ENCODE measurements around the gene CAMK4.

Gene CAMK4

GRCh38 chr5:111447099-111447498 lies 222.9 kb downstream of the CAMK4 start:
- no peak for DNase-seq

- no peak for DNase-seq
Measured at GRCh38 chr5:111447822-111448221, 223.6 kb downstream of the CAMK4 start.

GRCh38 chr5:111453295-111453694 lies 229.1 kb downstream of the CAMK4 start:
- DNase-seq: no peak

GRCh38 chr5:111453747-111454146 lies 229.6 kb downstream of the CAMK4 start:
- no peak for DNase-seq

- peak; percentile 68 for DNase-seq
Measured at GRCh38 chr5:111454198-111454622, 230.0 kb downstream of the CAMK4 start.

- DNase-seq: no peak
Measured at GRCh38 chr5:111454776-111455175, 230.6 kb downstream of the CAMK4 start.

- DNase-seq: peak; percentile 85
Measured at GRCh38 chr5:111461255-111461671, 237.1 kb downstream of the CAMK4 start.

GRCh38 chr5:111461934-111462333 lies 237.8 kb downstream of the CAMK4 start:
- DNase-seq: no peak

- DNase-seq: peak; percentile 38
Measured at GRCh38 chr5:111463311-111463710, 239.1 kb downstream of the CAMK4 start.

GRCh38 chr5:111469293-111469896 lies 245.2 kb downstream of the CAMK4 start:
- DNase-seq: no peak

GRCh38 chr5:111469903-111470302 lies 245.7 kb downstream of the CAMK4 start:
- DNase-seq: no peak

GRCh38 chr5:111472096-111472495 lies 247.9 kb downstream of the CAMK4 start:
- DNase-seq: no peak

GRCh38 chr5:111472579-111472978 lies 248.4 kb downstream of the CAMK4 start:
- DNase-seq: peak; percentile 23

- DNase-seq: peak; percentile 27
Measured at GRCh38 chr5:111478266-111478665, 254.1 kb downstream of the CAMK4 start.

GRCh38 chr5:111478898-111479297 lies 254.7 kb downstream of the CAMK4 start:
- no peak for DNase-seq

- no peak for DNase-seq
Measured at GRCh38 chr5:111480346-111480745, 256.2 kb downstream of the CAMK4 start.

- no peak for DNase-seq
Measured at GRCh38 chr5:111486055-111486454, 261.9 kb downstream of the CAMK4 start.

- no peak for DNase-seq
Measured at GRCh38 chr5:111486926-111487325, 262.7 kb downstream of the CAMK4 start.

- DNase-seq: no peak
Measured at GRCh38 chr5:111488353-111488752, 264.2 kb downstream of the CAMK4 start.

- no peak for DNase-seq
Measured at GRCh38 chr5:111493031-111493430, 268.8 kb downstream of the CAMK4 start.

- DNase-seq: no peak
Measured at GRCh38 chr5:111494355-111494999, 270.3 kb downstream of the CAMK4 start.

- no peak for DNase-seq
Measured at GRCh38 chr5:111495159-111495558, 271.0 kb downstream of the CAMK4 start.

GRCh38 chr5:111498346-111498745 lies 274.2 kb downstream of the CAMK4 start:
- no peak for DNase-seq

GRCh38 chr5:111502956-111503355 lies 278.8 kb downstream of the CAMK4 start:
- DNase-seq: no peak

GRCh38 chr5:111505096-111505495 lies 280.9 kb downstream of the CAMK4 start:
- no peak for DNase-seq

Measured in eye (tissue), 1 donor.